GM18502 (cell line): ENCODE data around the gene LRRC3.

Experiments used
- ATAC-seq: cut with Tn5 transposase; IDR thresholded peaks from one replicate; pipeline ENCODE4 v1.9.1; 2021; ENCODE audit warnings: mild to moderate bottlenecking; ENCODE audit not compliant: unreplicated experiment, poor library complexity

LRRC3 gene

DNA sequence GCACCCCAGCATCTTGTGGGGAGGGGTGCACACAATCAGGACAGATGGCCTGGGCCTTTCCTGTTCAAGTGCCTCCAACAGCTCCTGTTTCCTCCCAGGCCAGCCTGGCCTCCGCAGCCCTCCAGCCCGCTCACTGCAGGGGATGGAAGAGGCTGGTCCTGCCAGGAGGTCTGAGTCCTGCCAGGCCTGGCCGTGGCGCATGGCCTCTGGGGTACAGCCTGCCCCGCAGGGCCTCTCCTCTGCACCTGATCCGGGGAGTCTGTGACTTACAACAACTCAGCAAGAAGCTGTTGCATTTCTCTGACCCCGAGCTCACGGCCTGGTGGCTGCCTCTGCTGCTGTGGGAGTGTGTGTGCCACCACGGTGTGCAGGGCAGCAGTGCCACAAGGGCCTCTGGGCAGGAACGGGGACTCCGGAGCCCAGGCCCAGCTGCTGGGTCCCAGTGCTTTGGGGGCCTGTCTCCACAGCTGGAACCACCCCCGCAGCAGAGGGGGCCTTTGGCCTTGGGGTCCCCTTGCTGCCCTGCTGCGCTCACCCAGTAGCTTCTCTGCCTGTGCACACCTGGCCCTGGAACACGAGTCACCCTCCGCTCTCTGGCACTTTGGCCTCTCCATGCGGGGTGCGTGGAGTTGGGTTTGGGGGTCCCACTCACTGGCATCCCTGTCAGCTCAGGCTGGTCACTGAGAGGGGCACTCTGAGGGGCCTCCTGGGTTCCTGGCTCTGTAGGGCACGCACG is 17.4 kb upstream of the LRRC3 start:
- ATAC-seq, result no peak

DNA sequence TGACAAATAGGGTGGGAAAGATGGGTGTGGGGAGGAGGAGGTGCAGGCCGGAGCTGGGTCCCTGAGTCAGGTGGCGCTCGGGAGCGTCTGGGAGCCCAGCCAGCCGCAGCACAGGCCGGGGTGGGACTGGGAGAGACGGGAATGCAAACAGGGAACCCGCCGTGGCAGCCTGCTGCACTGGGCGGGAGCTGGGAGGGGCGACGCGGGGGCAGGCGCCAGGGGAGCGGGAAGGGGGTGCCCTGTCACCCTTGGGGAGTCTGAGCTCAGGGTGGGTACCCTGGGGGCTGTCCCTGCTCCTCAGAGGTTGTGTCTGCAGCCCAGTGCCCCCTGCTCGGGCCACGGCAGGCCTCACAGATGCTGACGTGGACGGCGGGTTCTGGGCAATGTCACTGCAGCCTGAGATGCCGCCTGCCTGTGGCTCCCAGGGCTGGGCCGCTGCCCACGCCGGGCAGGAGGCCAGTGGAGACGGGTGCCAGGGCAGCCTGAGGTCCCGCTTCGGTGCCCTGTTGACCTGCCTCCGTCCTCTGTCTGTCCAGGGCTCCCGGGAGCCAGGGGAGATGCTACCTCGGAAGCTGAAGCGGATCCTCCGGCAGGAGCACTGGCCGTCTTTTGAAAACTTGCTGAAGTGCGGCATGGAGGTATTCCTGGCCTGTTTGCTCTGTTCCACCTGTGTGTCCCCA is 16.6 kb upstream of the LRRC3 start:
- ATAC-seq, result no peak

DNA sequence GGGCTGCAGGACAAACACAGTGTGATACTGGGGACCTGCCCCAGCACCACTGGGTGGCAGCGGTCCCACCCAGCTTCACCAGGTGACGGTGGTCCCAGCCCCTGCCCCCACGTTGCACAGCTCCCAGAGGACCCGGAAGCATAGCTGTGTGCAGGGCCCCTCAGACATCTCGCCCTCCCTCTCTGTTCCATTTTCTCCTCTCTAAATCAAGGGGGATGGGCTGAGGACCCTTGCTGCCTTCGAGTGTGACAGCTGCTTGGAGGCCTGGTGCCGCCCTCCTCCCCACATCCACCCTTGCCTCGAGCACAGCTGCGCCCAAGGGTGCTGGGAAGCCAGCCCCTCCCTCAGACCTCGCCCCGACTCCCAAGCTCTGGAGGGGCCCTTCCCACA is 16.1 kb upstream of the LRRC3 start:
- ATAC-seq, result no peak

DNA sequence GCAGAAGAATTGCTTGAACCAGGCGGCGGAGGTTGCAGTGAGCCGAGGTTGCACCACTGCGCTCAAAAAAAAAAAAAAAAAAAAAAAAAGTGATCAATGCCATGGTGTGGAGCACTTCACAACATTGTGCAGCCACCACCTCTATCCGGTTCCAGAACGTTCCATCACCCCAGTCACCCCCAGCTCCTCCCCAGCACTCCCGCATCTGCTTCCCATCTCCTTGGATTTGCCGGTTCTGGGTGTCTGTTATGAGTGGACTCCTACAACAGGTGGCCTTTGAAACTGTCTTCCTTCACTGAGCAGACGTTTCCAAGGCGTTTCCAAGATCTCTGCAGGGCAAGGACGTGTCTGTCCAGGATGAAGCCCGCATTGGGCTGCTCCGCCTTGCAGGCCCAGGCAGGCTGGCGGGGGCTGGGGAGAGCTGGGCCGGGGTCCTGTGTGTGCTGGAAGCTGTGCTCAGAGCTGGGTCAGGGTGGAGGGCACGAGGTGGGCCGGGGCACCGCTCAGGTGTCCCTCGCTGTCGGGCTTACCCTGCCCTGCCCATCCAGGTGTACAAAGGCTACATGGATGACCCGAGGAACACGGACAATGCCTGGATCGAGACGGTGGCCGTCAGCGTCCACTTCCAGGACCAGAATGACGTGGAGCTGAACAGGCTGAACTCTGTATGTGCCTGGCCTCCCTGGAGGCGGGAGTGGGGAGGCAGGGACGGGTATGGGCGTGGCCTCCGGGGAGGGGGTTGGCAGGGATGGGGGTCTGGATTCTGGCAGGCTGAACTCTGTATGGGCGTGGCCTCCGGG is 14.9 kb upstream of the LRRC3 start:
- ATAC-seq, result no peak

DNA sequence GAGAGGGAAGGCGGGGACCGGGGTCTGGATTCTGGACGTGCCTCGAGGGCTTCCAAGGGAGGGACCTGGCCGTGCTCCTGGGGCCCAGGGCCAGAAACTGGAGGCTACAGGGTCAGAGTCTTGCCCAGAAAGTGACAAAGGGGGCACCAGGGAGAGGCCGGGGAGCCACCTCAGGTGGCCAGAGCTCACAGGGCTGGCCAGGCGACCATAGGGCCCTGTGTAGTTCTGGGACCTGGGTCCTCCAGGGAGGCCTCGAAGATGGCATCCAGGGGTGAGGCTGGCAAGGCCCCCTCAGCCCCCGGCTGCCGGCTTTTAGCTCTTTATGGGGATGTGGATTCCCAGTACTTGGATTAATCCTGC is 14.3 kb upstream of the LRRC3 start:
- ATAC-seq, result no peak

DNA sequence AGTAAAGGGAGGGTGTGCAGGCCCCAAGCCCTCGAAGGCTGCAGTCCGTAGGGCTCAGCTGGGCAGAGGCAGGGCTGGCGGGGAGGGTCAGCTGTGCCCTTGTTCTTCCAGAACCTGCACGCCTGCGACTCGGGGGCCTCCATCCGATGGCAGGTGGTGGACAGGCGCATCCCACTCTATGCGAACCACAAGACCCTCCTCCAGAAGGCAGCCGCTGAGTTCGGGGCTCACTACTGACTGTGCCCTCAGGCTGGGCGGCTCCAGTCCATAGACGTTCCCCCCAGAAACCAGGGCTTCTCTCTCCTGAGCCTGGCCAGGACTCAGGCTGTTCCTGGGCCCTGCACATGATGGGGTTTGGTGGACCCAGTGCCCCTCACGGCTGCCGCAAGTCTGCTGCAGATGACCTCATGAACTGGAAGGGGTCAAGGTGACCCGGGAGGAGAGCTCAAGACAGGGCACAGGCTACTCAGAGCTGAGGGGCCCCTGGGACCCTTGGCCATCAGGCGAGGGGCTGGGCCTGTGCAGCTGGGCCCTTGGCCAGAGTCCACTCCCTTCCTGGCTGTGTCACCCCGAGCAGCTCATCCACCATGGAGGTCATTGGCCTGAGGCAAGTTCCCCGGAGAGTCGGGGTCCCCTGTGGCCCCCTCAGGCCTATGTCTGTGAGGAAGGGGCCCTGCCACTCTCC is 13.6 kb upstream of the LRRC3 start:
- no peak for ATAC-seq

DNA sequence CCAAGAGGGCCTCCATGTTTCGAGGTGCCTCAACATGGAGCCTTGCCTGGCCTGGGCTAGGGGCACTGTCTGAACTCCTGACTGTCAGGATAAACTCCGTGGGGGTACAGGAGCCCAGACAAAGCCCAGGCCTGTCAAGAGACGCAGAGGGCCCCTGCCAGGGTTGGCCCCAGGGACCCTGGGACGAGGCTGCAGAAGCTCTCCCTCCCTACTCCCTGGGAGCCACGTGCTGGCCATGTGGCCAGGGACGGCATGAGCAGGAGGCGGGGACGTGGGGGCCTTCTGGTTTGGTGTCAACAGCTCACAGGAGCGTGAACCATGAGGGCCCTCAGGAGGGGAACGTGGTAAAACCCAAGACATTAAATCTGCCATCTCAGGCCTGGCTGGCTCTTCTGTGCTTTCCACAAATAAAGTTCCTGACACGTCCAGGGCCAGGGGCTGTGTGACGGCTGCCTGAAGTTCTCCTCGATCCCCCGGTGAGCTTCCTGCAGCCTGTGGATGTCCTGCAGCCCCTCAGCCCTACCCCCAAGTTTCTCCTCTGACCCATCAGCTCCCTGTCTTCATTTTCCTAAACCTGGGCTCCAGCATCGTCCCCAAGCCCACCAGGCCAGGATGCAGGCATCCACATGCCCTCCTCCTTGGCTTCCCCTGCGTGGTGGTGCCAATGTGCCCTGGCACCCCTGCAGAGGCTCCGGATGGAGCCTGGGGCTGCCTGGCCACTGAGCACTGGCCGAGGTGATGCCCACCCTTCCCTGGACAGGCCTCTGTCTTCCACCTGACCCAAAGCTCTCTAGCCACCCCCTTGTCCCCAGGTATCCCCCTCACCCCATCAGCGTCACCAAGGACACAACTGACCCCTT is 12.8 kb upstream of the LRRC3 start:
- no peak for ATAC-seq

DNA sequence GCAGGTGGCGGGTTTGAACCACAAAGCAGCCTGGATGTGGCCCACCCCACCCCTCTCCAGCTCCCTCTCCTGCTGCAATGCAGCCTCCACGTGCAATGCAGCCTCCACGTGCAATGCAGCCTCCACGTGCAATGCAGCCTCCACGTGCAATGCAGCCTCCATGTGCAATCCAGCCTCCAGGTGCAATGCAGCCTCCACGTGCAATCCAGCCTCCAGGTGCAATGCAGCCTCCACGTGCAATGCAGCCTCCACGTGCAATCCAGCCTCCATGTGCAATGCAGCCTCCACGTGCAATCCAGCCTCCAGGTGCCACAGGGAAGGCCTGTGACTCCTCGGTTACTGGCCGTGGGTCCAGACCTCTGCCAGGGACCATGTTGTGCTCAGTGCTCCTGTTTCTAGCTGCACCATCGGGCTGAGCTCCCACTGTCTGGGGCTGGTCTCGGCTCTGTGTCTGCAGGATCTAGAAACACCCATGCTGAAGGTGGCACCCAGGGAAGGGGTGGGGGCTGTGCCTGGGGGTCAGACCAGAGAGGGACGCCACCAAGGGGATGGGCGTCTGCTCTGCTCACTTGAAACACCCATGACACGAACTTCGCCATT is 11.9 kb upstream of the LRRC3 start:
- ATAC-seq, result no peak

DNA sequence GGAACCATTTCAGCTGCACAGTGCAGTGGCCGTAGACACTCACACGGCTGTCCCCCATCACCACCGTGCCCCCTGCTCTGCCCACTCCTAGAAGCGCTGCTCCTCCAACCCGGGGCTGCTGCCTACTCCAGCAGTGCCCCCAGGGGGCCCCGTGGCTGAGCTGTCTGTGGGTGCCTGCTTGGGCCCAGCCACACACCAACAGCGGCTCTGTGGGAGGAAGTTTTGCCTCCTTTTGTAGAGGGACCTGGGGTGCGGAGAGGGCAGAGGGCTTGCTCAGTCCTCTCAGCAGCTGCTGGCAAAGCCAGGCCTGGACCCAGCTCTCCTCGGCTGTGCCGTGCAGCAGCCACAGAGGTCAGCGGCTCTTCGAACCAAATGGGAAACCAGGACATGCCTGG is 11.4 kb upstream of the LRRC3 start:
- no peak for ATAC-seq

DNA sequence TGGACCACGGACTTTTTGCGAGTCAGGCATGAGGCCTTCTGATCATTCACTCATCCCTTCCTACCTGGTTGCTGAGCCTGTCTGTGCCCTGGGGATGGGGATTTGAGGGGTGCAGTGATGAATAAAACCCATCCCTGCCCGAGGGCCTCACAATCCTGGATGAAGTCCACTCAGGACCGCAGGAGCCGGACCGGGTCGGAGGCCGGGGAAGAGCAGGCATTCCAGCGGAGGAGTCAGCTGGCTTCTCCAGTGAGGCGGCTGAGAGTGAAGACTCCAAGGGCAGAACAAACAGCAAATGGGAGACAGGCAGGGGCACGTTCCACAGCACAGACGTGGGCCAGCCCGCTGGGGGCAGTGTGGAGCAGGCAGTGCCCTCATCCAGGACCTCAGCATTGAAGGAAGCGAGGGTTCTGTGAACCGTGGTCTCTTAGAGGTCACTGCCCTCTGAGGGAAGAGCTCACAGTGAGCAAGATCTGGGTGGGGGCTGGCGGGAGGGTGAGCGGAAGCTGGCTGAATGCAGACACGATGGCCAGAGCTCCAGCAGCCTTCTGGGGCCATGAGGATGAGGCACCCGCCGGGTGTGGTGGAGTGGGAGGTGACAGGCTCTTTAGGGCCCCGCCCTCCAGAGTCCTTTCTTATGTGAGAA is 10.9 kb upstream of the LRRC3 start:
- ATAC-seq, result no peak

DNA sequence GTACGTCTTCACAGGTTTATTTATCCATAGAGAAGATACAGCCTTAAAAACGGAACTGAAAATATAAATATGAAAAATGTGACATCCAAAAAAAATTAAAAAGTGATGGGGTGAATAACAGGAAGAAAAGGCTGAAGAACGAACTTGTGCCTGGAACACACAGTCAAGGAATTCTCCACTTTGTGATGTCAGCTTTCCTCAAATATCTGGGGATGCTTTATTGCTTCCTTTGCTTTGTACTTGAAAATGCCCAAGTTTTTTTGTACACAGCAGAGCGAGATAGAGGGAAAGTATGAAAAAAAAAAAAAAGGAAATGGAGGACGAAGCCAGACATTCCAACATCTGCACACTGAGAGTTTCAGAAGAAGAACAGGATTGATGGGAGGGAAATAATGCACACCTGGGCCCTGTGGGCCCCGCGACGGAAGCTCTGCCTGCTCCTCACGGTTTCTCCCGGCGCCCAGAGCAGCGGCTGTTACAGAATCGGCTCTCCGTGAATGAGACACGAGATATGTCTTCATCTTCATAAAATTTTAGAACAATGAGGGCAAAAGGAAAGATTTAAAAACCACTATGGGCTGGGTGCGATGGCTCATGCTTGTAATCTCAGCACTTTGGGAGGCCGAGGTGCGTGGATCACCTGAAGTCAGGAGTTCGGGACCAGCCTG is 10.0 kb upstream of the LRRC3 start:
- no peak for ATAC-seq

DNA sequence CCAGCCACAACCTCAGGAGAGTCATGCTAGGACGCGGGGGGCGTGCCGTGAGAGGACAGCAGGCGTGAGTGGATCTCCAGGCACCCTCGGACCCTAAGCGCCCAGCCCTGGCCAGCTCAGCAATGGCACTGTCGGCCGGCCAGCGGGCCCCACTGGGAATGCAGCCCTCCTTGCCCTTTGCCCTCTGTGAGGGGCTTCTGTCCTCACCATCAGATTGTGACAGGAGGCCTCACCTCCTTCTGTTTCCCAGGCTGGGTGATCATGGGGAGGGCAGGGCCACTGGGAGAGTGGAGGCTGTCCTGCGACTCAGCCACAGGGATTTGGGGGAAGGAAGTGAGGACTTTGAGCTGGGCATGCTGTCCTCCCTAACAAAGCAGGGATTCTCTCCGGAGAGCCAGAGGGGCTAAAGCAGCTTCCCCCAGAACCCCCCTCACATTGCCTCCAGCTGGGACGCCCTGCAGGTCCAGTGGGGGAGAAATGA is 6.6 kb upstream of the LRRC3 start:
- no peak for ATAC-seq

DNA sequence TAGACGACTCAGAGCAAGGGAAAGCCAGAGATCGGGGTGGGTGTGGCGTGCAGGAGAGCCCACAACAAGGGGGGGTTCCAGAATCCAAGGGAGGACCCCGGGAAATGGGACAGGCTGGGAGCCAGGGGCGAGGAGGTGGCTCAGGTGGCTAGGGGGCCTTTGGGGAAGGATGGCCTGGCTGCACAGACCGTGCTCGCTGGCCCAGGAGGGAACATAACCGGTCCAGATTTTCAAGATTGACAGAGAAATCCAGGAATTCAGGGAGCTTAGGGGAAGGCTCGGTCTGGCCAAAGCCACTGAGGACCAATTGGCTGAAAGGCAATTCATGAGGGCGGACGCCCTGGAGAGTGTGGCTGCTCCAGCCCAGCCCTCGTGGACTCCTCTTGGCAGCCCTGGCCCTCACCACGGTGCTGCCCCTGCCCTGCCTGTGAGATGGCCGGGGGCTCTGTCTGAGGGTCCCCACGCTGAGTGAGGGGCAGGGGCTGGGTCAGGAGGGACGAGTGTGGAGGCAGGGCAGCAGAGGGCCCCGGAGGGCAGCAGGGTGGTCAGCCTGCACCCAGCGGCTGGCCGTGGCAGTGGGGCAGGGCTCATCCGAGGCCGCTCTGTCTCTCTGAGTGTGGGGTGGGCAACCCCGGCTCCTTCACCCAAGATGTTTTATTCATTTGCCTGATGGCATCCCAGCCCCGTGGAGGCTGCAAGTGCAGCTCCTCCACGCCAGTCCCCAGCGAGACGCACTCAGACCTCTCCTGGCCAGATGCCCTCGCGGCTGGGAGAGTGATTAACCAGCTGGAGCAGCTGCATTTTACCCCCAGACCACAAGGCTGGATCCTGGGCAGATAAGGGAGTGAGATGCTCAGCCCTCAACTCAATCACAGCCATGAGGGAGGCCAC is 5.6 kb upstream of the LRRC3 start:
- ATAC-seq, result no peak

DNA sequence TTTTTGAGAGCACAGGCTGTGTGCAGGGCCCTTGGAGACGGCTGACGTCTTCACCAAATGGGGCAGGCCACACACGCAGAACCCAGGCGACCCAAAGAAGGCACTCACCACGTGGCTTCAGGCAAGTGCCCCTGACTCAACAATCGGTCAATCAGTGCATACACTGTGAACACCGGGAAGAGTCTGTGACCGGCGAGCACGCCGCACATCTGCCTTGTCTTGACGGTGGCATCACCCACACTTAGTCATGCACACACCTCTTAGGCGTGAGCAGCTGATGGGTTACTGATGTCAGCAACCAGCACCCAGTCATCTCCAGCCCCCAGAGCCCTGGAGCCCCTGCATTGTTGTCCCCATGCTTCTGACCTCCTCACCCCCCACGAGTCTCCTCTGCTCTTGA is 4.9 kb upstream of the LRRC3 start:
- no peak for ATAC-seq

DNA sequence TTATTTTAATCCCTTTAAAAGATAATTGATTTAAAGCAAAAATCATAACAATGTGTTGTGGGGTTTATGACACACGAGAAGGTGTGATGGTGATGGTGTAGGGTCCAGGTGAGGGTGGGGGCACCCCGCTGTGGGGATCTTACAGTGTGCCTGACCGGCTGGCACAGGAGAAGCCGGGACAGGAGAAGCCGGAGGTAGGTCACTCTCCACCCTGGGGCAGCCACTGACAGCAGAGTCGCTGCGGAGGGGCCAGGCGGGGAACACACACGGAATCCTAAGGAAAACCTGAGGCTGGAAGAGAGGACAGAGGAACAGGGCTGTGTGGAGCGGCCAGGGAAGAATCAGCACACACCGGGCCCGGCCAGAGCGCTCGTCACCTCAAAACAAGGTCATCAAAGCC is 4.3 kb upstream of the LRRC3 start:
- no peak for ATAC-seq

DNA sequence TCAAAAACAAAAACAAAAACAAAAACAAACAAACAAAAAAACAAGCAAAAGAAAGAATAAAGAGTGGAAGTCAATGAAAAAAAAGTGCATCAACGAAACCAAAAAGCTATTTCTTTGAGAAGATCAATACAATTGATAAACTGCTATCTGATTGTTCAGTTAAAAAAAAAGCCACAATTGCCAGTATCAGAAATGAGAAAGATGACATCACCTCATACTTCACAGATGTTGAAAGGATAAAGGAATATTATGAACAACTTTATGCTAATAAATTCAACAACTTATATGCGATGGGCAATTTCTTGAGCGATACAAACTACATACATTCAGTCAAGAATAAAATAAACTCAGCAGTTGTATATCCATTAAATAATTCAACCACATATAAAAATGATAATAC is 2.2 kb upstream of the LRRC3 start:
- no peak for ATAC-seq

DNA sequence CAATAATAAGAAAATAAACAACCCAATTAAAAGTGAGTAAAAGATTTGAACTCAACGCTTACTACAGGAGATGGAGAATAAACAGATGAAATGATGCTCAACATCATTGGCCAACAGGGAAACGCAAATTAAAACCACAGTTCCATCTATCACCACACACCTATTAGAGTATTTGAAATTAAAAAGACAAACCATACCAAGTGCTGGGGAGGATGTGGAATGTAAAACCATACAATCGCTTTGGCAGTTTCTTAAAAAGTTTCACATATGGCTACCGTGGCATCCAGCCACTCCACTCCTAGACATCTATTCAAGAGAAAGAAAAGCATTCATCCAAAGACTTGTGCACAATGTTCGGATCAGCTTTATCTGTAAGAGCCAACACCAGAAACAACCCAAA is 1.3 kb upstream of the LRRC3 start:
- no peak for ATAC-seq
